ENCODE data around the gene THSD7A.

DNA sequence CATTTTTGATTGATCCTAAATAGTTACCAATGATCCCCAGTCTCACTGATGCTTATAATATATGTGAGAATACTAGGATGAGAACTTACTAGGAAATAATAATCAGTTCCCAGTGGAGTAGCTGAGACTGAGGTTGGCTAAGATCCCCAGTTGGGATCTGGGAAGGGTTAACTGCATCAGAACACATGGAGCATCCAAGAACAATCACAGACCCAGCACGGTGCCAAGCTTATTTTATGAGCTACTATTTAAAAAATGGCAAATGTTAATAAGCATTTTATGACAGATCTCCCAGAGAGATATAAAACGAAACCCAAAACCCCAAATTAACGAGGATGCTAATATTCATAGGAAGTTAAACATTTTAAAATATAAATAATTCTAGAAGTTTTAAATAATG lies 379.5 kb downstream of the THSD7A start:
- TF ChIP-seq, protein P1, sequence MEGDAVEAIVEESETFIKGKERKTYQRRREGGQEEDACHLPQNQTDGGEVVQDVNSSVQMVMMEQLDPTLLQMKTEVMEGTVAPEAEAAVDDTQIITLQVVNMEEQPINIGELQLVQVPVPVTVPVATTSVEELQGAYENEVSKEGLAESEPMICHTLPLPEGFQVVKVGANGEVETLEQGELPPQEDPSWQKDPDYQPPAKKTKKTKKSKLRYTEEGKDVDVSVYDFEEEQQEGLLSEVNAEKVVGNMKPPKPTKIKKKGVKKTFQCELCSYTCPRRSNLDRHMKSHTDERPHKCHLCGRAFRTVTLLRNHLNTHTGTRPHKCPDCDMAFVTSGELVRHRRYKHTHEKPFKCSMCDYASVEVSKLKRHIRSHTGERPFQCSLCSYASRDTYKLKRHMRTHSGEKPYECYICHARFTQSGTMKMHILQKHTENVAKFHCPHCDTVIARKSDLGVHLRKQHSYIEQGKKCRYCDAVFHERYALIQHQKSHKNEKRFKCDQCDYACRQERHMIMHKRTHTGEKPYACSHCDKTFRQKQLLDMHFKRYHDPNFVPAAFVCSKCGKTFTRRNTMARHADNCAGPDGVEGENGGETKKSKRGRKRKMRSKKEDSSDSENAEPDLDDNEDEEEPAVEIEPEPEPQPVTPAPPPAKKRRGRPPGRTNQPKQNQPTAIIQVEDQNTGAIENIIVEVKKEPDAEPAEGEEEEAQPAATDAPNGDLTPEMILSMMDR (IDR thresholded peaks at IDR 0.05), result no peak
- TF ChIP-seq POLR2A (IDR thresholded peaks at IDR 0.05) (no peak), POLR2AphosphoS5 (IDR thresholded peaks at IDR 0.05) (no peak)

Data from breast epithelium (tissue), 3 donors.